GM23338 (cell line): ENCODE measurements around the gene KDM7A. TPM values are rescaled to one million over a fixed set of nuclear protein-coding genes. Genes with fewer than 3 reads are reported as not detected.

Experiments used
- ATAC-seq: fragments of 200-7000 bp; cut with Tn5 transposase; 3 replicates; pipeline ENCODE4 v1.9.1; 2020
- DNase-seq: peaks from one replicate; pipeline ENCODE4 v3.0.0-alpha.2; 2015; ENCODE audit warnings: low spot score
- H2AFZ ChIP-seq: fragments of 200-600 bp; sonication (generic); 2 replicates; pipeline ENCODE4 v1.8.0; 2016; ENCODE audit warnings: antibody characterized with exemption, mild to moderate bottlenecking, moderate library complexity
- H3F3A ChIP-seq: fragments of 200-600 bp; sonication (generic); replicated peaks from 2 replicates; pipeline ENCODE4 v1.8.0; 2017; ENCODE audit warnings: antibody characterized with exemption, mixed run types, low read depth
- H3K27ac ChIP-seq: fragments of 200-600 bp; sonication (generic); 2 replicates; pipeline ENCODE4 v1.6.1; 2016; ENCODE audit warnings: low read depth
- H3K27me3 ChIP-seq: fragments of 200-600 bp; sonication (generic); 2 replicates; pipeline ENCODE4 v1.8.0; 2016; ENCODE audit warnings: mild to moderate bottlenecking, mixed run types, moderate library complexity; ENCODE audit not compliant: insufficient read depth
- H3K36me3 ChIP-seq: fragments of 200-600 bp; sonication (generic); 2 replicates; pipeline ENCODE4 v1.8.0; 2016; ENCODE audit warnings: mild to moderate bottlenecking; ENCODE audit not compliant: insufficient read depth
- H3K4me1 ChIP-seq: fragments of 200-600 bp; sonication (generic); 2 replicates; pipeline ENCODE4 v1.8.0; 2016; ENCODE audit warnings: mild to moderate bottlenecking, moderate library complexity; ENCODE audit not compliant: insufficient read depth
- H3K4me2 ChIP-seq: fragments of 200-600 bp; sonication (generic); 2 replicates; pipeline ENCODE4 v1.7.1; 2017; ENCODE audit warnings: mixed run types
- H3K4me3 ChIP-seq: fragments of 200-600 bp; sonication (generic); 2 replicates; pipeline ENCODE4 v1.6.1; 2016; ENCODE audit warnings: mixed run types
- H3K79me2 ChIP-seq: fragments of 200-600 bp; sonication (generic); replicated peaks from 2 replicates; pipeline ENCODE4 v1.8.0; 2017; ENCODE audit warnings: mild to moderate bottlenecking; ENCODE audit not compliant: insufficient read depth
- H3K9me2 ChIP-seq: fragments of 200-600 bp; sonication (generic); 2 replicates; pipeline ENCODE4 v1.8.0; 2017; ENCODE audit not compliant: insufficient read depth
- H4K20me1 ChIP-seq: fragments of 200-600 bp; sonication (generic); replicated peaks from 2 replicates; pipeline ENCODE4 v1.8.0; 2017; ENCODE audit warnings: mild to moderate bottlenecking; ENCODE audit not compliant: insufficient read depth
- H3K27ac Mint-ChIP-seq: 2 replicates; pipeline ENCODE4 v1.8.0; 2020; ENCODE audit warnings: inconsistent platforms, mild to moderate bottlenecking, moderate library complexity, mixed read lengths
- H3K27me3 Mint-ChIP-seq: 3 replicates; pipeline ENCODE4 v1.8.0; 2022; ENCODE audit warnings: low read depth, mild to moderate bottlenecking, moderate library complexity, mixed read lengths, inconsistent platforms; ENCODE audit not compliant: insufficient read depth, poor library complexity
- H3K36me3 Mint-ChIP-seq: 3 replicates; pipeline ENCODE4 v1.8.0; 2021; ENCODE audit warnings: low read depth, mild to moderate bottlenecking, inconsistent platforms, moderate library complexity, mixed read lengths
- H3K4me1 Mint-ChIP-seq: 3 replicates; pipeline ENCODE4 v1.8.0; 2020; ENCODE audit warnings: mild to moderate bottlenecking, inconsistent platforms, mixed read lengths
- H3K4me3 Mint-ChIP-seq: 3 replicates; pipeline ENCODE4 v1.8.0; 2021; ENCODE audit warnings: moderate library complexity, mild to moderate bottlenecking, inconsistent platforms, mixed read lengths
- H3K9me3 Mint-ChIP-seq: 3 replicates; pipeline ENCODE4 v1.8.0; 2020; ENCODE audit warnings: moderate library complexity, mild to moderate bottlenecking, inconsistent platforms, mixed read lengths
- CREB1 ChIP-seq: fragments of 250-450 bp; sonication (Bioruptor Pico); IDR thresholded peaks from 2 replicates; pipeline ENCODE4 v1.5.0; 2020; ENCODE audit warnings: low read depth, mild to moderate bottlenecking, moderate library complexity
- EZH2 ChIP-seq: fragments of 200-600 bp; sonication (generic); IDR thresholded peaks from one replicate; pipeline ENCODE4 v1.8.0; 2017; ENCODE audit warnings: antibody characterized with exemption, mild to moderate bottlenecking, low read depth; ENCODE audit not compliant: unreplicated experiment
- EZH2phosphoT487 ChIP-seq: fragments of 200-600 bp; sonication (generic); IDR thresholded peaks from one replicate; pipeline ENCODE4 v1.8.1; 2018; ENCODE audit warnings: antibody characterized with exemption; ENCODE audit not compliant: unreplicated experiment
- JUNB ChIP-seq: IDR thresholded peaks from one replicate; pipeline ENCODE4 v1.6.1; 2016; ENCODE audit warnings: antibody characterized with exemption; ENCODE audit not compliant: unreplicated experiment
- NANOG ChIP-seq: IDR thresholded peaks from 2 replicates; pipeline ENCODE4 v1.6.1; 2016; ENCODE audit warnings: antibody characterized with exemption, borderline replicate concordance
- POLR2AphosphoS5 ChIP-seq: IDR thresholded peaks from 2 replicates; pipeline ENCODE4 v1.6.1; 2016; ENCODE audit warnings: antibody characterized with exemption, low read depth
- REST ChIP-seq: IDR thresholded peaks from one replicate; pipeline ENCODE4 v1.6.1; 2018; ENCODE audit warnings: antibody characterized with exemption; ENCODE audit not compliant: unreplicated experiment
- STAT1 ChIP-seq: IDR thresholded peaks from one replicate; pipeline ENCODE4 v1.6.1; 2016; ENCODE audit warnings: antibody characterized with exemption; ENCODE audit not compliant: unreplicated experiment
- ZNF114 ChIP-seq: fragments of 250-450 bp; sonication (Bioruptor Pico); IDR thresholded peaks from 2 replicates; pipeline ENCODE4 v1.5.0; 2020; ENCODE audit warnings: mild to moderate bottlenecking, moderate library complexity
- polyA plus RNA-seq: library from polyadenylated mRNA; unstranded; fragments of >200 nt; fragmentation: Nextera tagmentation; extraction: Ambion mirVana; gene quantifications from 2 replicates; pipeline ENCODE4 v1.2.1, GENCODE V29; 2016
- total RNA-seq: library from RNA; depleted of rRNA; stranded (reverse); fragments of >200 nt; shearing (Covaris generic); gene quantifications from 2 replicates; pipeline ENCODE4 v1.2.3, GENCODE V29; 2014

Gene KDM7A
- total and polyA plus RNA-seq, 2 experiments from 2014 or later = 2.3 to 10.8 TPM

GRCh38 chr7:140142031-140142430, 34.8 kb downstream of the KDM7A start:
- Mint-ChIP-seq H3K27ac (no peak overlapping the region), H3K9me3 (no peaks in the 10 kb centered on the region), H3K27me3 (no peaks in the 10 kb centered on the region), H3K4me1 (no peaks in the 10 kb centered on the region), H3K36me3 (no peaks in the 10 kb centered on the region), H3K4me3 (no peak overlapping the region)
- peaks cover 27% of the 10 kb centered on the region for H3K79me2 ChIP-seq
- TF ChIP-seq NANOG = no peak
- TF ChIP-seq JUNB = no peak
- TF ChIP-seq EZH2 = no peak
- no peak for TF ChIP-seq CREB1 (CRISPR knock-in tag)
- no peak for TF ChIP-seq REST
- TF ChIP-seq STAT1 = no peak
- TF ChIP-seq ZNF114 (CRISPR knock-in tag) = no peak
- H3F3A ChIP-seq = no peaks in the 10 kb centered on the region
- no peak for DNase-seq
- no peak for ATAC-seq
- H3K4me2 ChIP-seq = no peak overlapping the region
- no peak overlapping the region for H2AFZ ChIP-seq
- H3K27ac ChIP-seq = no peak overlapping the region
- no peaks in the 10 kb centered on the region for H3K9me2 ChIP-seq
- H3K36me3 ChIP-seq = no peaks in the 10 kb centered on the region
- no peaks in the 10 kb centered on the region for H3K4me1 ChIP-seq
- peaks cover 3% of the 10 kb centered on the region; the same call in 1 of the 2 replicates for H4K20me1 ChIP-seq
- no peaks in the 10 kb centered on the region for H3K27me3 ChIP-seq
- H3K4me3 ChIP-seq = no peak overlapping the region

GRCh38 chr7:140141256-140141655, 35.5 kb downstream of the KDM7A start:
- ATAC-seq (no peak), DNase-seq (no peak)
- Histone ChIP-seq H3K27me3 (no peaks in the 10 kb centered on the region), H3K4me3 (no peak overlapping the region), H3K4me1 (no peaks in the 10 kb centered on the region), H3K36me3 (no peaks in the 10 kb centered on the region), H3K9me2 (no peaks in the 10 kb centered on the region), H3K79me2 (peaks cover 27% of the 10 kb centered on the region), H3K27ac (no peak overlapping the region), H4K20me1 (peaks cover 3% of the 10 kb centered on the region; the same call in 1 of the 2 replicates), H2AFZ (no peak overlapping the region), H3K4me2 (no peak overlapping the region), H3F3A (no peaks in the 10 kb centered on the region)
- no peaks in the 10 kb centered on the region for H3K27me3 Mint-ChIP-seq
- no peak overlapping the region for H3K4me3 Mint-ChIP-seq
- no peaks in the 10 kb centered on the region for H3K4me1 Mint-ChIP-seq
- no peak for TF ChIP-seq EZH2phosphoT487
- no peak for TF ChIP-seq POLR2AphosphoS5
- no peak for TF ChIP-seq CREB1 (CRISPR knock-in tag)
- no peaks in the 10 kb centered on the region for H3K36me3 Mint-ChIP-seq
- H3K27ac Mint-ChIP-seq = no peak overlapping the region
- H3K9me3 Mint-ChIP-seq = no peaks in the 10 kb centered on the region
